ENCODE results near the gene UCHL5. TPM values are rescaled to one million over a fixed set of nuclear protein-coding genes. Genes with fewer than 3 reads are reported as not detected.
"Not testable (repeated sequence)": the region's sequence is repeated elsewhere in the genome, so short reads cannot be mapped to it uniquely, and the experiment has no call there.

The UCHL5 gene
- total and polyA plus RNA-seq, 3 experiments from 2014 or later, result 54.4 to 110 (median 106) TPM

DNA sequence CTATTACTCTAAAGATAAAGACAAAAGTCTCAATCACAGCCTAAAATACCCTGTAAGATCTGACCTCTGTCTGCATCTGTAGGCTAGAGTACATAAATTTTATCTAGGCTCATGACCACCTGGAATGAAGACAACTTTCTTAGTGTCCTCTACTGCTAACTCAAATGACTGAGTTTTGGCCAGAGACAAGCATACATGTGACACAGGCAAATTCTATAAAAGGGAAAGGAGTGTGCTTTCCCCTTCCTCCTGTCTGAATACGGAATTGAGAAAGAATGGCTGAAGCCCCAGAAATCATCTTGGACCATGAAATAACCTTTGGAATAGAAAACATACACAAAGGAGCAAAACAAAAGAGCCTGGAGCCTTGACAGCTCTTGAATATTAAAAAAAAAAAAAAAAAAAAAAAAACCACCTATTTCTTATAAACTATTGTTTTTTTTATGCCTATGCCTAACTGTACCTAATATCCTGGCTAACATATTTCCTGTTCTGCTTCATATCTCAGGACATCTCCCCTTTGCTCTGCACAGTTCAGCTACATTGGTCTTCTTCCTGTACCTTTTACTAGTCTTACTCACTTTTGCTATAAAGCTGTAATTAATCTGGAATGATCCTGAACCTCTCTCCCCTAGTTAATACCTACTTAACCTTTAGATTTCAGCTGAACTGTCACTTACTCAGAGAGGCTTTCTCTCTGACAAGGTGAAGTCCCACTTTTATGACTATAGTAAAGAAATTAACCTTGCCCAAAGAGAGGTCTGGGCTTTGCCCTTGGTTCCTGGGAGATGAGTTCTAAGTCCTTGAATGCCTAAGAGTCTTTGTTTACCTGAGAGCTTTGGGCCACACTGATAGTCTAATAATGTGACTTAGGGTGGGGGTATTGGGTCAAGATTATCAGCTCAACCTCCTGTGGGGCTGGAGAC, 16.1 kb downstream of the UCHL5 start:
- Histone ChIP-seq H3K4me1 (ENCODE audit: insufficient read depth, low read length) (peaks cover 4% of the 10 kb centered on the region), H3K4me3 (ENCODE audit: low read length) (no peak overlapping the region), H3K27ac (ENCODE audit: low read depth, low read length) (no peak overlapping the region), H3K36me3 (ENCODE audit: insufficient read depth, low read length) (peaks cover 13% of the 10 kb centered on the region), H3K27me3 (ENCODE audit: insufficient read depth, low read length, poor library complexity, severe bottlenecking) (no peaks in the 10 kb centered on the region), H3K9me3 (ENCODE audit: low read length) (no peaks in the 10 kb centered on the region)
- Mint-ChIP-seq H3K9me3 (no peaks in the 10 kb centered on the region), H3K27ac (peak overlapping the region in 6 of 8 donors; percentile 2 to 46 (median 30)), H3K36me3 (peaks cover 5 to 39% (median 7%) of the 10 kb centered on the region in 3 donors), H3K4me3 (no peak overlapping the region), H3K4me1 (peaks cover 11 to 30% (median 30%) of the 10 kb centered on the region in 3 donors), H3K27me3 (no peaks in the 10 kb centered on the region)
- POLR2A ChIA-PET, result no interaction called here
- DNase-seq, result no peak
- CTCF ChIA-PET, result interaction anchor here (1.2 kb wide), 1 partner anchor 16 kb away, joined by 5 read pairs; the partner anchor contains the start of gene UCHL5

DNA sequence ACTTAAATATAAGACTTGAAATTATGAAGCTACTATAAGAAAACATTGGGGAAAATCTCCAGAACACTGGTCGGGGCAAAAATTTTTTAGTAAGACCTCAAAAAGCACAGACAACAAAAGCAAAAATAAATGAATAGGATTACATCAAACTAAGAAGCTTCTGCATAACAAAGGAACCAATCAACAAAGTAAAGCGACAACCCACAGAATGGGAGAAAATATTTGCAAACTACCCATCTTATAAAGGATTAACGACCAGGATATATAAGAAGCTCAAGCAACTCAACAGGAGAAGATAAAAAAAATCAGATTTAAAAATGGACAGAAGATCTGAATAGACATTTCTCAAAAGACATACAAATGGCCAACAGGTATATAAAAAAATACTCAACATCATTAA, 19.1 kb downstream of the UCHL5 start:
- H3K36me3 Mint-ChIP-seq, result peaks cover under 1 to 28% (median 9%) of the 10 kb centered on the region in 3 donors
- peak overlapping the region in 1 of 8 donors; percentile 71 for H3K27ac Mint-ChIP-seq
- H3K27me3 ChIP-seq (ENCODE audit: insufficient read depth, low read length, poor library complexity, severe bottlenecking), result no peaks in the 10 kb centered on the region
- no peaks in the 10 kb centered on the region for H3K9me3 ChIP-seq (ENCODE audit: low read length)
- H3K4me3 ChIP-seq (ENCODE audit: low read length), result no peak overlapping the region
- H3K4me3 Mint-ChIP-seq, result no peak overlapping the region
- H3K36me3 ChIP-seq (ENCODE audit: insufficient read depth, low read length), result peaks cover 8% of the 10 kb centered on the region
- no peak for DNase-seq
- no peak overlapping the region for H3K27ac ChIP-seq (ENCODE audit: low read depth, low read length)
- ChIA-PET POLR2A (no interaction called here), CTCF (interaction anchor here (1.8 kb wide), 1 partner anchor 19 kb away, joined by 4 read pairs; the partner anchor contains the start of genes RO60 and UCHL5)
- H3K27me3 Mint-ChIP-seq, result no peaks in the 10 kb centered on the region
- peaks cover 30 to 57% (median 52%) of the 10 kb centered on the region in 3 donors for H3K4me1 Mint-ChIP-seq
- peaks cover 4% of the 10 kb centered on the region for H3K4me1 ChIP-seq (ENCODE audit: insufficient read depth, low read length)
- H3K9me3 Mint-ChIP-seq, result no peaks in the 10 kb centered on the region

DNA sequence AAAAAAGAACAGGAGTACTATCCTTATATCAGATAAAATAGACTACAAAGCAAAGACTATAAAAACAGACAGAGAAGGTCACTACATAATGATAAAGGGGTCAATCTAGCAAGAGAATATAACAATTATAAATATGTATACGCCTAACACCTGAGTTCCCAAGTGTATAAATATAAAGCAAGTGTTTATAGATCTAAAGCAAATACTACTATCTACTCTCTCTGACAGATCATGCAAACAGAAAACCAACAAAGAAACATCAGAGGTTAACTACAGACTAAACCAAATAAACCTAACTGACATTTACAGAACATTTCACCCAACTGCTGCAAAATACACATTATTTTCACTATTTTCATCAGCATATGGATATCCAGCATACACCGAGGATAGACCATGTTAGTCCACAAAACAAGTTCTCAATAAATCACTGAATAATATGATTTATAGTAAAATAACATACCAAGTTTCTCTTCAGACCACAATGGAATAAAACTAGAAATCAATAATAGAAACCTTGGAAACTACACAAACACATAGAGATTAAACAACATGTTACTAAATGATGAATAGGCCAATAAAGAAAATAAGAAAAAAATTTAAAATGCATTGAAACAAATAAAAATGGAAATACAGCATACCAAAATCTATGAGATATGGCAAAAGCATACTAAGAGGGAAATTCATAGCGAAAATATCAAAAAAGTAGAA, 22.7 kb downstream of the UCHL5 start:
- Mint-ChIP-seq H3K27ac (peak overlapping the region in 1 of 8 donors; percentile 35), H3K27me3 (no peaks in the 10 kb centered on the region), H3K4me1 (peaks cover 34 to 71% (median 70%) of the 10 kb centered on the region in 3 donors), H3K36me3 (peaks cover 4 to 22% (median 14%) of the 10 kb centered on the region in 3 donors), H3K9me3 (no peaks in the 10 kb centered on the region), H3K4me3 (no peak overlapping the region)
- no peak for DNase-seq
- Histone ChIP-seq H3K4me1 (ENCODE audit: insufficient read depth, low read length) (no peaks in the 10 kb centered on the region), H3K4me3 (ENCODE audit: low read length) (no peak overlapping the region), H3K27ac (ENCODE audit: low read depth, low read length) (no peak overlapping the region), H3K9me3 (ENCODE audit: low read length) (no peaks in the 10 kb centered on the region), H3K27me3 (ENCODE audit: insufficient read depth, low read length, poor library complexity, severe bottlenecking) (no peaks in the 10 kb centered on the region), H3K36me3 (ENCODE audit: insufficient read depth, low read length) (no peaks in the 10 kb centered on the region)
- ChIA-PET POLR2A (no interaction called here), CTCF (no interaction called here)

- DNase-seq, result no peak
- Histone ChIP-seq H3K36me3 (ENCODE audit: insufficient read depth, low read length) (peaks cover 3% of the 10 kb centered on the region), H3K4me1 (ENCODE audit: insufficient read depth, low read length) (no peaks in the 10 kb centered on the region), H3K4me3 (ENCODE audit: low read length) (no peak overlapping the region), H3K9me3 (ENCODE audit: low read length) (no peaks in the 10 kb centered on the region), H3K27me3 (ENCODE audit: insufficient read depth, low read length, poor library complexity, severe bottlenecking) (no peaks in the 10 kb centered on the region), H3K27ac (ENCODE audit: low read depth, low read length) (no peak overlapping the region)
- Mint-ChIP-seq H3K27ac (no peak overlapping the region), H3K36me3 (peaks cover 4 to 25% (median 11%) of the 10 kb centered on the region in 3 donors), H3K27me3 (no peaks in the 10 kb centered on the region), H3K4me1 (peaks cover 33 to 62% (median 55%) of the 10 kb centered on the region in 3 donors), H3K9me3 (no peaks in the 10 kb centered on the region), H3K4me3 (no peak overlapping the region)
- CTCF ChIA-PET, result interaction anchor here (0.8 kb wide), 1 partner anchor 229 kb away, joined by 3 read pairs; no protein-coding TSS in a partner anchor
- POLR2A ChIA-PET, result no interaction called here
Measured at GRCh38 chr1:193033610-193034009, 25.6 kb downstream of the UCHL5 start.

- Mint-ChIP-seq H3K36me3 (peaks cover 4 to 26% (median 11%) of the 10 kb centered on the region in 3 donors), H3K27ac (peak overlapping the region in 3 of 8 donors; percentile 28 to 69 (median 50)), H3K4me1 (peaks cover 33 to 60% (median 52%) of the 10 kb centered on the region in 3 donors)
- H3K4me3 ChIP-seq (ENCODE audit: low read length); H3K4me1 ChIP-seq (ENCODE audit: insufficient read depth, low read length); DNase-seq; H3K27me3 ChIP-seq (ENCODE audit: insufficient read depth, low read length, poor library complexity, severe bottlenecking); POLR2A ChIA-PET; H3K36me3 ChIP-seq (ENCODE audit: insufficient read depth, low read length); H3K27ac ChIP-seq (ENCODE audit: low read depth, low read length); H3K9me3 Mint-ChIP-seq; H3K4me3 Mint-ChIP-seq; H3K9me3 ChIP-seq (ENCODE audit: low read length); H3K27me3 Mint-ChIP-seq: not testable (repeated sequence)
- CTCF ChIA-PET, result interaction anchor here (1.0 kb wide), 1 partner anchor 228 kb away, joined by 3 read pairs; no protein-coding TSS in a partner anchor
Measured at GRCh38 chr1:193032643-193033427, 26.3 kb downstream of the UCHL5 start.

GRCh38 chr1:193031431-193031830, 27.7 kb downstream of the UCHL5 start:
- H3K36me3 ChIP-seq (ENCODE audit: insufficient read depth, low read length), result peaks cover 3% of the 10 kb centered on the region
- Mint-ChIP-seq H3K4me1 (peaks cover 22 to 46% (median 38%) of the 10 kb centered on the region in 3 donors), H3K9me3 (no peaks in the 10 kb centered on the region), H3K4me3 (no peak overlapping the region), H3K36me3 (peaks cover 4 to 29% (median 6%) of the 10 kb centered on the region in 3 donors), H3K27ac (no peak overlapping the region), H3K27me3 (no peaks in the 10 kb centered on the region)
- no peaks in the 10 kb centered on the region for H3K9me3 ChIP-seq (ENCODE audit: low read length)
- H3K27ac ChIP-seq (ENCODE audit: low read depth, low read length), result no peak overlapping the region
- no peak overlapping the region for H3K4me3 ChIP-seq (ENCODE audit: low read length)
- H3K4me1 ChIP-seq (ENCODE audit: insufficient read depth, low read length), result no peaks in the 10 kb centered on the region
- no peak for DNase-seq
- ChIA-PET CTCF (interaction anchor here (1.0 kb wide), 1 partner anchor 226 kb away, joined by 3 read pairs; no protein-coding TSS in a partner anchor), POLR2A (no interaction called here)
- H3K27me3 ChIP-seq (ENCODE audit: insufficient read depth, low read length, poor library complexity, severe bottlenecking), result no peaks in the 10 kb centered on the region

- Histone ChIP-seq H3K27me3 (ENCODE audit: insufficient read depth, low read length, poor library complexity, severe bottlenecking) (no peaks in the 10 kb centered on the region), H3K27ac (ENCODE audit: low read depth, low read length) (no peak overlapping the region), H3K4me1 (ENCODE audit: insufficient read depth, low read length) (no peaks in the 10 kb centered on the region), H3K9me3 (ENCODE audit: low read length) (no peaks in the 10 kb centered on the region), H3K36me3 (ENCODE audit: insufficient read depth, low read length) (peaks cover 3% of the 10 kb centered on the region), H3K4me3 (ENCODE audit: low read length) (no peak overlapping the region)
- Mint-ChIP-seq H3K9me3 (no peaks in the 10 kb centered on the region), H3K4me1 (peaks cover 13 to 35% (median 27%) of the 10 kb centered on the region in 3 donors), H3K27me3 (no peaks in the 10 kb centered on the region), H3K4me3 (no peak overlapping the region), H3K36me3 (peaks cover 4 to 36% (median 12%) of the 10 kb centered on the region in 3 donors), H3K27ac (peak overlapping the region in 1 of 8 donors; percentile 3)
- CTCF ChIA-PET, result interaction anchor here (1.3 to 1.4 kb wide), 3 partner anchors 29 to 225 kb away, joined by 3 to 5 read pairs (median 4); partner anchors contain the start of genes RO60 and UCHL5
- no peak for DNase-seq
- POLR2A ChIA-PET, result no interaction called here
Measured at GRCh38 chr1:193030280-193030679, 28.9 kb downstream of the UCHL5 start.

Data from CD8-positive, alpha-beta memory T cell (primary cell).